ENCODE measurements around the gene MKRN2OS. TPM values are rescaled to one million over a fixed set of nuclear protein-coding genes. Genes with fewer than 3 reads are reported as not detected.

Gene MKRN2OS
- total RNA-seq, 1 experiment from 2014 or later = not detected

- no peak for TF ChIP-seq CTCF (conservative IDR thresholded peaks at IDR 0.05; ENCODE audit: low read depth, low read length)
- no peak overlapping the region for H3K4me3 ChIP-seq (ENCODE audit: low read depth, low read length, poor library complexity, severe bottlenecking)
- CTCF ChIA-PET = no interaction called here
- H3K27ac ChIP-seq (ENCODE audit: low read depth, low read length, poor library complexity, severe bottlenecking) = no peak overlapping the region
- no peak for DNase-seq (ENCODE audit: low spot score)
- H3K27me3 ChIP-seq (replicated peaks; ENCODE audit: insufficient read depth, low read depth, low read length, poor library complexity) = no peaks in the 10 kb centered on the region
- H3K36me3 ChIP-seq (ENCODE audit: insufficient read depth, low read length, poor library complexity, severe bottlenecking) = peaks cover 70% of the 10 kb centered on the region
- BruUV-seq (replicated peaks) = no TSS peak
- POLR2A ChIA-PET (ENCODE audit: low non-redundant PET) = no interaction called here
- no peaks in the 10 kb centered on the region for H3K4me1 ChIP-seq (ENCODE audit: insufficient read depth, low read length, poor library complexity, severe bottlenecking)
- intact Hi-C loops (cut with micrococcal nuclease; ENCODE audit: unreplicated experiment) = no loop called here
- no peaks in the 10 kb centered on the region for H3K9me3 ChIP-seq (ENCODE audit: low read depth, low read length, poor library complexity, severe bottlenecking)
These were observed 46.2 kb upstream of the MKRN2OS start for GRCh38 chr3:12591456-12591855.

GRCh38 chr3:12590096-12590495 is 44.8 kb upstream of the MKRN2OS start:
- Histone ChIP-seq H3K4me1 (ENCODE audit: insufficient read depth, low read length, poor library complexity, severe bottlenecking) (no peaks in the 10 kb centered on the region), H3K27me3 (replicated peaks; ENCODE audit: insufficient read depth, low read depth, low read length, poor library complexity) (no peaks in the 10 kb centered on the region), H3K27ac (ENCODE audit: low read depth, low read length, poor library complexity, severe bottlenecking) (no peak overlapping the region), H3K4me3 (ENCODE audit: low read depth, low read length, poor library complexity, severe bottlenecking) (no peak overlapping the region), H3K36me3 (ENCODE audit: insufficient read depth, low read length, poor library complexity, severe bottlenecking) (peaks cover 75% of the 10 kb centered on the region), H3K9me3 (ENCODE audit: low read depth, low read length, poor library complexity, severe bottlenecking) (no peaks in the 10 kb centered on the region)
- intact Hi-C loops (cut with micrococcal nuclease; ENCODE audit: unreplicated experiment) = no loop called here
- TF ChIP-seq CTCF (conservative IDR thresholded peaks at IDR 0.05; ENCODE audit: low read depth, low read length) = no peak
- TF ChIP-seq EZH2 (IDR thresholded peaks at IDR 0.05; ENCODE audit: borderline replicate concordance, low read depth, low read length, poor library complexity, severe bottlenecking) = no peak
- ChIA-PET POLR2A (ENCODE audit: low non-redundant PET) (no interaction called here), CTCF (no interaction called here)
- no TSS peak for BruUV-seq (replicated peaks)
- DNase-seq (ENCODE audit: low spot score) = no peak

- no TSS peak for BruUV-seq (replicated peaks)
- Histone ChIP-seq H3K9me3 (ENCODE audit: low read depth, low read length, poor library complexity, severe bottlenecking) (no peaks in the 10 kb centered on the region), H3K27ac (ENCODE audit: low read depth, low read length, poor library complexity, severe bottlenecking) (no peak overlapping the region), H3K27me3 (replicated peaks; ENCODE audit: insufficient read depth, low read depth, low read length, poor library complexity) (no peaks in the 10 kb centered on the region), H3K36me3 (ENCODE audit: insufficient read depth, low read length, poor library complexity, severe bottlenecking) (peaks cover 84% of the 10 kb centered on the region), H3K4me3 (ENCODE audit: low read depth, low read length, poor library complexity, severe bottlenecking) (no peak overlapping the region), H3K4me1 (ENCODE audit: insufficient read depth, low read length, poor library complexity, severe bottlenecking) (no peaks in the 10 kb centered on the region)
- DNase-seq (ENCODE audit: low spot score) = no peak
- ChIA-PET CTCF (no interaction called here), POLR2A (ENCODE audit: low non-redundant PET) (no interaction called here)
- intact Hi-C loops (cut with micrococcal nuclease; ENCODE audit: unreplicated experiment) = no loop called here
- TF ChIP-seq CTCF (conservative IDR thresholded peaks at IDR 0.05; ENCODE audit: low read depth, low read length) (no peak), EZH2 (IDR thresholded peaks at IDR 0.05; ENCODE audit: borderline replicate concordance, low read depth, low read length, poor library complexity, severe bottlenecking) (no peak)
These were observed 43.0 kb upstream of the MKRN2OS start for GRCh38 chr3:12588039-12589009.

Data from A673 (cell line).